ENCODE results near the gene PPP6R1.

DNA sequence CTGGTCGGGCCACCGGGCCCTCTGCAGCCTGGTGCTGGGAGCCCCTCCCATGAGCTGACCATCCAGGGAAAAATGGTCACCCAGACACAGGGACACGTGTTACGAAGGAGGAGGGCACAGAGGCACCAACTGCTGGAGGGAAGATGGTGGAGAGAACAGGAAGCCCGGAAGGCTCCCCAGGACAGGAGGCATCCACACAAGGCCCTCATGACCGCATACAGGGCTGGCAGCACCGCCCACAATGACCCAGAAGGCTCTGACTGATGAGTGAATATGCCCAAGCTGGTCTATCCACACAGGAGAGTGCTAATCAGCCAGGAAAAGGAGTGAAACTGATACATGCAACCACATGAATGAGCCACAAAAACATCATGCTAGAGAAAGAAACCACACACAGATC, 16.3 kb downstream of the PPP6R1 start:
- TF ChIP-seq, protein P1, sequence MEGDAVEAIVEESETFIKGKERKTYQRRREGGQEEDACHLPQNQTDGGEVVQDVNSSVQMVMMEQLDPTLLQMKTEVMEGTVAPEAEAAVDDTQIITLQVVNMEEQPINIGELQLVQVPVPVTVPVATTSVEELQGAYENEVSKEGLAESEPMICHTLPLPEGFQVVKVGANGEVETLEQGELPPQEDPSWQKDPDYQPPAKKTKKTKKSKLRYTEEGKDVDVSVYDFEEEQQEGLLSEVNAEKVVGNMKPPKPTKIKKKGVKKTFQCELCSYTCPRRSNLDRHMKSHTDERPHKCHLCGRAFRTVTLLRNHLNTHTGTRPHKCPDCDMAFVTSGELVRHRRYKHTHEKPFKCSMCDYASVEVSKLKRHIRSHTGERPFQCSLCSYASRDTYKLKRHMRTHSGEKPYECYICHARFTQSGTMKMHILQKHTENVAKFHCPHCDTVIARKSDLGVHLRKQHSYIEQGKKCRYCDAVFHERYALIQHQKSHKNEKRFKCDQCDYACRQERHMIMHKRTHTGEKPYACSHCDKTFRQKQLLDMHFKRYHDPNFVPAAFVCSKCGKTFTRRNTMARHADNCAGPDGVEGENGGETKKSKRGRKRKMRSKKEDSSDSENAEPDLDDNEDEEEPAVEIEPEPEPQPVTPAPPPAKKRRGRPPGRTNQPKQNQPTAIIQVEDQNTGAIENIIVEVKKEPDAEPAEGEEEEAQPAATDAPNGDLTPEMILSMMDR (IDR thresholded peaks at IDR 0.05): no peak
- no peak for TF ChIP-seq POLR2A (IDR thresholded peaks at IDR 0.05)

Measured in esophagus squamous epithelium (tissue), 4 donors.